MCF 10A (cell line): ENCODE data around the gene AP4E1. TPM values are rescaled to one million over a fixed set of nuclear protein-coding genes. Genes with fewer than 3 reads are reported as not detected.

Experiments used
- BruUV-seq: library from RNA; stranded (reverse); fragments of 400-500 nt; replicated peaks from 2 replicates; lab custom pipeline; 2021; lab: Mats Ljungman, UMichigan
- CTCF ChIA-PET: fragments of 300-600 bp; sonication (Branson Sonifier 250); formaldehyde crosslinking; extraction: SDS; loops from one replicate; lab custom pipeline; 2021; ENCODE audit warnings: antibody characterized with exemption, inconsistent platforms; lab: Yijun Ruan, JAX
- POLR2A ChIA-PET: fragments of 300-600, 350-650 bp; sonication (Branson Sonifier 250); formaldehyde crosslinking; extraction: SDS; loops from one replicate; lab custom pipeline; 2020; ENCODE audit warnings: antibody characterized with exemption, inconsistent platforms; lab: Yijun Ruan, JAX
- DNase-seq: peaks from one replicate; pipeline ENCODE4 v3.0.0-alpha.2; 2018; ENCODE audit not compliant: unreplicated experiment
- H3K27ac Mint-ChIP-seq: one replicate; pipeline ENCODE4 v1.8.0; 2022; ENCODE audit warnings: mild to moderate bottlenecking, low read depth, mixed read lengths; ENCODE audit not compliant: unreplicated experiment
- H3K27me3 Mint-ChIP-seq: one replicate; pipeline ENCODE4 v1.8.0; 2022; ENCODE audit warnings: mixed read lengths; ENCODE audit not compliant: insufficient read depth, unreplicated experiment
- H3K36me3 Mint-ChIP-seq: one replicate; pipeline ENCODE4 v1.8.0; 2022; ENCODE audit warnings: mild to moderate bottlenecking, moderate library complexity, mixed read lengths; ENCODE audit not compliant: insufficient read depth, unreplicated experiment
- H3K4me1 Mint-ChIP-seq: one replicate; pipeline ENCODE4 v1.8.0; 2022; ENCODE audit warnings: mixed read lengths; ENCODE audit not compliant: insufficient read depth, unreplicated experiment
- H3K4me3 Mint-ChIP-seq: one replicate; pipeline ENCODE4 v1.8.0; 2022; ENCODE audit warnings: mild to moderate bottlenecking, moderate library complexity, mixed read lengths; ENCODE audit not compliant: unreplicated experiment
- H3K9me3 Mint-ChIP-seq: one replicate; pipeline ENCODE4 v1.8.0; 2022; ENCODE audit warnings: mixed read lengths; ENCODE audit not compliant: unreplicated experiment
- CTCF ChIP-seq: fragments of 200-600 bp; IDR thresholded peaks from one replicate; pipeline ENCODE4 v1.8.0; 2022; ENCODE audit warnings: antibody characterized with exemption, mild to moderate bottlenecking; ENCODE audit not compliant: unreplicated experiment
- intact Hi-C: fragments of 100-400 bp; cut with micrococcal nuclease; formaldehyde crosslinking; loops from 2 replicates; pipeline ENCODE4 v1.14.1; 2022
- total RNA-seq: library from RNA; stranded (reverse); gene quantifications from 2 replicates; pipeline ENCODE4 v1.2.3, GENCODE V29; 2022

The AP4E1 gene
- total RNA-seq, 1 experiment from 2014 or later: 28.2 TPM

- ChIA-PET POLR2A (interaction anchor here (0.7 kb wide), 2 partner anchors 139 to 450 kb away, joined by 3 to 6 read pairs; no protein-coding TSS in a partner anchor), CTCF (interaction anchor here (0.7 to 1.1 kb wide), 5 partner anchors 9 to 232 kb away, joined by 3 to 6 read pairs (median 4); no protein-coding TSS in a partner anchor)
- Mint-ChIP-seq H3K27me3 (no peaks in the 10 kb centered on the region), H3K4me1 (no peaks in the 10 kb centered on the region), H3K36me3 (peaks cover 78% of the 10 kb centered on the region), H3K4me3 (no peak overlapping the region), H3K9me3 (peaks cover 16% of the 10 kb centered on the region), H3K27ac (no peak overlapping the region)
- no TSS peak for BruUV-seq
- intact Hi-C loops: no loop called here
- DNase-seq: no peak
- no peak for TF ChIP-seq CTCF
Measured at GRCh38 chr15:50959717-50960116, 51.2 kb downstream of the AP4E1 start.

- no peak overlapping the region for H3K27ac Mint-ChIP-seq
- intact Hi-C loops: no loop called here
- no TSS peak for BruUV-seq
- H3K9me3 Mint-ChIP-seq: peaks cover 16% of the 10 kb centered on the region
- no peak for DNase-seq
- no peaks in the 10 kb centered on the region for H3K4me1 Mint-ChIP-seq
- ChIA-PET POLR2A (interaction anchor here (0.7 kb wide), 1 partner anchor 15 kb away, joined by 3 read pairs; no protein-coding TSS in a partner anchor), CTCF (interaction anchor here (0.7 kb wide), 1 partner anchor 33 kb away, joined by 3 read pairs; no protein-coding TSS in a partner anchor)
- TF ChIP-seq CTCF: no peak
- peaks cover 51% of the 10 kb centered on the region for H3K36me3 Mint-ChIP-seq
- H3K4me3 Mint-ChIP-seq: no peak overlapping the region
- H3K27me3 Mint-ChIP-seq: no peaks in the 10 kb centered on the region
Measured at GRCh38 chr15:50964075-50964474, 55.6 kb downstream of the AP4E1 start.

GRCh38 chr15:50968353-50968752, 59.9 kb downstream of the AP4E1 start:
- BruUV-seq: no TSS peak
- Mint-ChIP-seq H3K36me3 (peaks cover 55% of the 10 kb centered on the region), H3K27me3 (no peaks in the 10 kb centered on the region), H3K4me1 (no peaks in the 10 kb centered on the region), H3K27ac (no peak overlapping the region), H3K9me3 (peaks cover 14% of the 10 kb centered on the region), H3K4me3 (no peak overlapping the region)
- ChIA-PET CTCF (interaction anchor here (0.7 to 1.4 kb wide), 3 partner anchors 132 to 223 kb away, joined by 3 read pairs; no protein-coding TSS in a partner anchor), POLR2A (interaction anchor here (0.7 kb wide), 1 partner anchor 49 kb away, joined by 3 read pairs; no protein-coding TSS in a partner anchor)
- intact Hi-C loops: no loop called here
- no peak for TF ChIP-seq CTCF
- DNase-seq: no peak

GRCh38 chr15:50970524-50970923, 62.0 kb downstream of the AP4E1 start:
- intact Hi-C loops: no loop called here
- Mint-ChIP-seq H3K4me3 (no peak overlapping the region), H3K36me3 (peaks cover 60% of the 10 kb centered on the region), H3K4me1 (no peaks in the 10 kb centered on the region), H3K27me3 (no peaks in the 10 kb centered on the region), H3K27ac (no peak overlapping the region), H3K9me3 (peaks cover 14% of the 10 kb centered on the region)
- no peak for TF ChIP-seq CTCF
- no TSS peak for BruUV-seq
- no peak for DNase-seq
- POLR2A ChIA-PET: no interaction called here
- CTCF ChIA-PET: no interaction called here
